GM12892 (cell line): ENCODE measurements around the gene SORT1.

Source experiments
- POLR2A ChIP-seq: IDR thresholded peaks from 2 replicates; pipeline ENCODE4 v1.6.1; 2011; ENCODE audit warnings: low read depth, low read length, control low read depth
- POLR2AphosphoS5 ChIP-seq: IDR thresholded peaks from 2 replicates; pipeline ENCODE4 v1.6.1; 2011; ENCODE audit warnings: low read depth, low read length, control low read depth

GRCh38 chr1:109283748-109284600 is 113.7 kb downstream of the SORT1 start:
- TF ChIP-seq POLR2AphosphoS5 = no peak
- no peak for TF ChIP-seq POLR2A
